NOMO-1 treated with DMSO at 0.1 percent for 48 hours (cell line): ENCODE data around the gene EVI5.

Source experiments
- DNase-seq: peaks from one replicate; lab custom pipeline; 2025; ENCODE audit not compliant: unreplicated experiment; lab: John Stamatoyannopoulos, UW

EVI5 gene

GRCh38 chr1:92784639-92785500 lies at the start of gene EVI5:
EVI5 (minus strand) TSS chr1:92785108; CDS start chr1:92736546, 48,562 bp downstream.
- DNase-seq = peak; percentile 98

GRCh38 chr1:92834617-92835016 lies 49.7 kb upstream of the EVI5 start:
- no peak for DNase-seq

GRCh38 chr1:92833840-92834239 lies 48.9 kb upstream of the EVI5 start:
- DNase-seq = no peak

- DNase-seq = no peak
These were observed 47.7 kb upstream of the EVI5 start for GRCh38 chr1:92832537-92833114.

- DNase-seq = peak; percentile 97
These were observed 47.0 kb upstream of the EVI5 start, which contains the start of gene RPL5 for GRCh38 chr1:92831762-92832536. RPL5 (plus strand) TSS chr1:92832040; CDS start chr1:92832115, 75 bp downstream.

- DNase-seq = no peak
These were observed 46.5 kb upstream of the EVI5 start for GRCh38 chr1:92831368-92831761.

GRCh38 chr1:92826792-92827191 lies 41.9 kb upstream of the EVI5 start:
- no peak for DNase-seq

- no peak for DNase-seq
These were observed 38.0 kb upstream of the EVI5 start for GRCh38 chr1:92822879-92823278.

GRCh38 chr1:92820551-92820950 lies 35.6 kb upstream of the EVI5 start:
- DNase-seq = no peak

- no peak for DNase-seq
These were observed 35.1 kb upstream of the EVI5 start for GRCh38 chr1:92820024-92820423.

- peak; percentile 19 for DNase-seq
These were observed 33.3 kb upstream of the EVI5 start for GRCh38 chr1:92817986-92818764.

- DNase-seq = no peak
These were observed 32.3 kb upstream of the EVI5 start for GRCh38 chr1:92817137-92817697.

GRCh38 chr1:92816732-92817131 lies 31.8 kb upstream of the EVI5 start:
- no peak for DNase-seq

- DNase-seq = no peak
These were observed 23.5 kb upstream of the EVI5 start for GRCh38 chr1:92808381-92808780.

GRCh38 chr1:92805216-92805615 lies 20.3 kb upstream of the EVI5 start:
- no peak for DNase-seq

GRCh38 chr1:92804721-92805201 lies 19.9 kb upstream of the EVI5 start:
- peak; percentile 62 for DNase-seq

GRCh38 chr1:92803140-92803887 lies 18.4 kb upstream of the EVI5 start:
- no peak for DNase-seq

- DNase-seq = no peak
These were observed 13.1 kb upstream of the EVI5 start for GRCh38 chr1:92797961-92798360.

- no peak for DNase-seq
These were observed 12.4 kb upstream of the EVI5 start for GRCh38 chr1:92797297-92797696.

GRCh38 chr1:92795166-92795565 lies 10.3 kb upstream of the EVI5 start:
- DNase-seq = no peak
